GM23338 (cell line): Measurements from ENCODE around the gene GRK5. TPM values are rescaled to one million over a fixed set of nuclear protein-coding genes. Genes with fewer than 3 reads are reported as not detected.

ENCODE experiments used
- ATAC-seq: fragments of 200-7000 bp; cut with Tn5 transposase; 3 replicates; pipeline ENCODE4 v1.9.1; 2020
- DNase-seq: peaks from one replicate; pipeline ENCODE4 v3.0.0-alpha.2; 2015; ENCODE audit warnings: low spot score
- H2AFZ ChIP-seq: fragments of 200-600 bp; sonication (generic); 2 replicates; pipeline ENCODE4 v1.8.0; 2016; ENCODE audit warnings: antibody characterized with exemption, mild to moderate bottlenecking, moderate library complexity
- H3F3A ChIP-seq: fragments of 200-600 bp; sonication (generic); replicated peaks from 2 replicates; pipeline ENCODE4 v1.8.0; 2017; ENCODE audit warnings: antibody characterized with exemption, mixed run types, low read depth
- H3K27ac ChIP-seq: fragments of 200-600 bp; sonication (generic); 2 replicates; pipeline ENCODE4 v1.6.1; 2016; ENCODE audit warnings: low read depth
- H3K27me3 ChIP-seq: fragments of 200-600 bp; sonication (generic); 2 replicates; pipeline ENCODE4 v1.8.0; 2016; ENCODE audit warnings: mild to moderate bottlenecking, mixed run types, moderate library complexity; ENCODE audit not compliant: insufficient read depth
- H3K36me3 ChIP-seq: fragments of 200-600 bp; sonication (generic); 2 replicates; pipeline ENCODE4 v1.8.0; 2016; ENCODE audit warnings: mild to moderate bottlenecking; ENCODE audit not compliant: insufficient read depth
- H3K4me1 ChIP-seq: fragments of 200-600 bp; sonication (generic); 2 replicates; pipeline ENCODE4 v1.8.0; 2016; ENCODE audit warnings: mild to moderate bottlenecking, moderate library complexity; ENCODE audit not compliant: insufficient read depth
- H3K4me2 ChIP-seq: fragments of 200-600 bp; sonication (generic); 2 replicates; pipeline ENCODE4 v1.7.1; 2017; ENCODE audit warnings: mixed run types
- H3K4me3 ChIP-seq: fragments of 200-600 bp; sonication (generic); 2 replicates; pipeline ENCODE4 v1.6.1; 2016; ENCODE audit warnings: mixed run types
- H3K79me2 ChIP-seq: fragments of 200-600 bp; sonication (generic); replicated peaks from 2 replicates; pipeline ENCODE4 v1.8.0; 2017; ENCODE audit warnings: mild to moderate bottlenecking; ENCODE audit not compliant: insufficient read depth
- H3K9me2 ChIP-seq: fragments of 200-600 bp; sonication (generic); 2 replicates; pipeline ENCODE4 v1.8.0; 2017; ENCODE audit not compliant: insufficient read depth
- H4K20me1 ChIP-seq: fragments of 200-600 bp; sonication (generic); replicated peaks from 2 replicates; pipeline ENCODE4 v1.8.0; 2017; ENCODE audit warnings: mild to moderate bottlenecking; ENCODE audit not compliant: insufficient read depth
- H3K27ac Mint-ChIP-seq: 2 replicates; pipeline ENCODE4 v1.8.0; 2020; ENCODE audit warnings: inconsistent platforms, mild to moderate bottlenecking, moderate library complexity, mixed read lengths
- H3K27me3 Mint-ChIP-seq: 3 replicates; pipeline ENCODE4 v1.8.0; 2022; ENCODE audit warnings: low read depth, mild to moderate bottlenecking, moderate library complexity, mixed read lengths, inconsistent platforms; ENCODE audit not compliant: insufficient read depth, poor library complexity
- H3K36me3 Mint-ChIP-seq: 3 replicates; pipeline ENCODE4 v1.8.0; 2021; ENCODE audit warnings: low read depth, mild to moderate bottlenecking, inconsistent platforms, moderate library complexity, mixed read lengths
- H3K4me1 Mint-ChIP-seq: 3 replicates; pipeline ENCODE4 v1.8.0; 2020; ENCODE audit warnings: mild to moderate bottlenecking, inconsistent platforms, mixed read lengths
- H3K4me3 Mint-ChIP-seq: 3 replicates; pipeline ENCODE4 v1.8.0; 2021; ENCODE audit warnings: moderate library complexity, mild to moderate bottlenecking, inconsistent platforms, mixed read lengths
- H3K9me3 Mint-ChIP-seq: 3 replicates; pipeline ENCODE4 v1.8.0; 2020; ENCODE audit warnings: moderate library complexity, mild to moderate bottlenecking, inconsistent platforms, mixed read lengths
- CREB1 ChIP-seq: fragments of 250-450 bp; sonication (Bioruptor Pico); IDR thresholded peaks from 2 replicates; pipeline ENCODE4 v1.5.0; 2020; ENCODE audit warnings: low read depth, mild to moderate bottlenecking, moderate library complexity
- CTCF ChIP-seq, 2 experiments: fragments of 200-600 bp in 1 of 2; sonication (generic) in 1 of 2; conservative IDR thresholded peaks; 2 replicates each; pipeline versions ENCODE4 v1.5.1 to v1.6.1; 2016 to 2017; ENCODE audit warnings: antibody characterized with exemption in 2 of 2, low read depth in 2 of 2, mild to moderate bottlenecking in 2 of 2, moderate library complexity in 1 of 2
- ETS1 ChIP-seq: IDR thresholded peaks from 2 replicates; pipeline ENCODE4 v1.6.1; 2016; ENCODE audit warnings: antibody characterized with exemption
- EZH2 ChIP-seq: fragments of 200-600 bp; sonication (generic); IDR thresholded peaks from one replicate; pipeline ENCODE4 v1.8.0; 2017; ENCODE audit warnings: antibody characterized with exemption, mild to moderate bottlenecking, low read depth; ENCODE audit not compliant: unreplicated experiment
- EZH2phosphoT487 ChIP-seq: fragments of 200-600 bp; sonication (generic); IDR thresholded peaks from one replicate; pipeline ENCODE4 v1.8.1; 2018; ENCODE audit warnings: antibody characterized with exemption; ENCODE audit not compliant: unreplicated experiment
- JUNB ChIP-seq: IDR thresholded peaks from one replicate; pipeline ENCODE4 v1.6.1; 2016; ENCODE audit warnings: antibody characterized with exemption; ENCODE audit not compliant: unreplicated experiment
- NANOG ChIP-seq: IDR thresholded peaks from 2 replicates; pipeline ENCODE4 v1.6.1; 2016; ENCODE audit warnings: antibody characterized with exemption, borderline replicate concordance
- POLR2AphosphoS5 ChIP-seq: IDR thresholded peaks from 2 replicates; pipeline ENCODE4 v1.6.1; 2016; ENCODE audit warnings: antibody characterized with exemption, low read depth
- REST ChIP-seq: IDR thresholded peaks from one replicate; pipeline ENCODE4 v1.6.1; 2018; ENCODE audit warnings: antibody characterized with exemption; ENCODE audit not compliant: unreplicated experiment
- STAT1 ChIP-seq: IDR thresholded peaks from one replicate; pipeline ENCODE4 v1.6.1; 2016; ENCODE audit warnings: antibody characterized with exemption; ENCODE audit not compliant: unreplicated experiment
- ZNF114 ChIP-seq: fragments of 250-450 bp; sonication (Bioruptor Pico); IDR thresholded peaks from 2 replicates; pipeline ENCODE4 v1.5.0; 2020; ENCODE audit warnings: mild to moderate bottlenecking, moderate library complexity
- ZNF331 ChIP-seq: fragments of 250-450 bp; sonication (Bioruptor Pico); IDR thresholded peaks from 2 replicates; pipeline ENCODE4 v1.5.0; 2020; ENCODE audit warnings: low read depth, mild to moderate bottlenecking, moderate library complexity
- ZNF462 ChIP-seq: fragments of 250-450 bp; sonication (Bioruptor Pico); IDR thresholded peaks from 2 replicates; pipeline ENCODE4 v1.5.0; 2020; ENCODE audit warnings: mild to moderate bottlenecking, moderate library complexity
- polyA plus RNA-seq: library from polyadenylated mRNA; unstranded; fragments of >200 nt; fragmentation: Nextera tagmentation; extraction: Ambion mirVana; gene quantifications from 2 replicates; pipeline ENCODE4 v1.2.1, GENCODE V29; 2016
- total RNA-seq: library from RNA; depleted of rRNA; stranded (reverse); fragments of >200 nt; shearing (Covaris generic); gene quantifications from 2 replicates; pipeline ENCODE4 v1.2.3, GENCODE V29; 2014

Gene GRK5
- total and polyA plus RNA-seq, 2 experiments from 2014 or later: 0.53 to 2.0 TPM

DNA sequence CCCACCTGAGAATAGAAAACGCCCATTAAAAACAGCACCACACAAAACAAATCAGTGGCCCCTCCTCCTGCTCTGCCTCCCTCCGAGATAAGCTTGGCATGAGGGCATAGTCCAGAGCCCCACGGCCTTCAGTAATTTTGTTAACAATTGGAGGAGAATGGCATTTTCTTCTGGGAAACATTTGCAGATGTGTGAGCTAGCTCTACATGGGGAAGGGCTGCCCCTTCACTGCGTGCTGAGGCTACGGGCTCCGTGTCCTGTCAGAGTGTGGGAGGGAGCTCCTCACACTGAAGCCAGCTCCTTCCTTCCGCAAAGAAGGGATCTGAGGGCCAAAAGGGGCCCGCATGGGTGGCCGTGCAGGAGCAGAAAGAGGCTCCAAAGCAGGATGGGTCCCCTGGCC lies 15.2 kb downstream of the GRK5 start:
- H3K27me3 Mint-ChIP-seq: peaks cover 5% of the 10 kb centered on the region
- H3K4me3 Mint-ChIP-seq: no peak overlapping the region
- no peaks in the 10 kb centered on the region for H3K36me3 ChIP-seq
- DNase-seq: no peak
- H3K4me3 ChIP-seq: no peak overlapping the region
- peaks cover 24% of the 10 kb centered on the region for H3K4me1 Mint-ChIP-seq
- H3K4me2 ChIP-seq: no peak overlapping the region
- H4K20me1 ChIP-seq: no peaks in the 10 kb centered on the region
- H3F3A ChIP-seq: 0 out of 2 replicates have a peak, but pooled peaks cover 3% of the 10 kb centered on the region
- H2AFZ ChIP-seq: peak overlapping the region; percentile 6; the same call in 1 of the 2 replicates
- TF ChIP-seq ZNF462 (CRISPR knock-in tag) (no peak), JUNB (no peak), POLR2AphosphoS5 (no peak), ZNF114 (CRISPR knock-in tag) (no peak), ZNF331 (no peak), NANOG (no peak), STAT1 (no peak), REST (no peak), EZH2phosphoT487 (no peak), CREB1 (CRISPR knock-in tag) (no peak), EZH2 (no peak), CTCF (conservative IDR thresholded peaks at IDR 0.05; ENCODE audit: low read depth in 2 of 2) (no peak), ETS1 (no peak)
- no peak overlapping the region for H3K27ac Mint-ChIP-seq
- no peaks in the 10 kb centered on the region for H3K79me2 ChIP-seq
- ATAC-seq: peak; percentile 72
- no peaks in the 10 kb centered on the region for H3K9me2 ChIP-seq
- H3K27me3 ChIP-seq: no peaks in the 10 kb centered on the region
- no peaks in the 10 kb centered on the region for H3K36me3 Mint-ChIP-seq
- no peak overlapping the region for H3K27ac ChIP-seq
- H3K9me3 Mint-ChIP-seq: no peaks in the 10 kb centered on the region
- H3K4me1 ChIP-seq: peaks cover 5% of the 10 kb centered on the region; the same call in 1 of the 2 replicates
